ENCODE results near the gene FLOT1.

The FLOT1 gene

DNA sequence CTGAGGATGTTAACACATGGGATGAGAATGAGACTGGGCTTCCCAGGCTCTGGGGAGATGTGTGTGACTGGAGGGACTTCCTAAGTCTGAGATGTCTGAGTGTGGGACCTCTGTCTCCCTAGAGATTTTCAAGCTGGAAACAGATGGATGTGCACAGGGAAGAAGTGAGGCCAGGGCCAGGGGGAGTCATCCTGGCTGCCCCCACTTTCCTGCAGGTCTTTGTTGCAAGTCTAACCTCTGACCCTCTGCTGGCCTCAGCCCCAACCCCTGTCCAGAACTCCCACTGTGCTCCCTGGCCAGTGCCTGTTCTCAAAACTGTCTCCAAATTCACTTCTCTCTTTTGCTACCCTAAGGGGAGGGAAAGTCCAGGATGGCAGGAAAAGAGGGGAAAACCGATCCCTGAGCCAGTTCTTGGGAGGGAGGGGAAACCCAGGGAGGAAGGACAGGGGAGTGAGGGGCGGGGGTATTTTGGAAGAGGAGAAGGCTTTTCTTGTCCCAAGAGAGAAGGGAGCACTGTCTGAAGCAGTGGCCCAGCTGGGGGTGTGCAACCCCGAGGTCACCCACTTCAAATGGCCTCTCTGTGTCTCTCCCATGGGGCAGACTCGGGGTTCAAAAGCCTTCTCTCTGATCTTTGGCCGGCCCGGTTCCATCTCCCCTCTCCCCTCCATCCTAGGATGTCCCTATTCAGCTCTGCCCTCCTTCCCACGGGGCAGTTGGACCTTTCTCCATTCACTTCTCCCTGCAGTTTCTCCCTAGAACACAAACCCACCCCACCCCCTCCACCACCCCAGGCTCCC lies 59.1 kb downstream of the FLOT1 start:
- Mint-ChIP-seq H3K27ac (peak overlapping the region; percentile 88), H3K27me3 (ENCODE audit: low read depth, poor library complexity) (peaks cover 9% of the 10 kb centered on the region), H3K36me3 (ENCODE audit: low read depth) (peaks cover 38% of the 10 kb centered on the region), H3K9me3 (no peaks in the 10 kb centered on the region), H3K4me3 (peak overlapping the region; percentile 87), H3K4me1 (peaks cover 81% of the 10 kb centered on the region)
- peak; percentile 9 for DNase-seq
- no peak for TF ChIP-seq CTCF (IDR thresholded peaks at IDR 0.05)

DNA sequence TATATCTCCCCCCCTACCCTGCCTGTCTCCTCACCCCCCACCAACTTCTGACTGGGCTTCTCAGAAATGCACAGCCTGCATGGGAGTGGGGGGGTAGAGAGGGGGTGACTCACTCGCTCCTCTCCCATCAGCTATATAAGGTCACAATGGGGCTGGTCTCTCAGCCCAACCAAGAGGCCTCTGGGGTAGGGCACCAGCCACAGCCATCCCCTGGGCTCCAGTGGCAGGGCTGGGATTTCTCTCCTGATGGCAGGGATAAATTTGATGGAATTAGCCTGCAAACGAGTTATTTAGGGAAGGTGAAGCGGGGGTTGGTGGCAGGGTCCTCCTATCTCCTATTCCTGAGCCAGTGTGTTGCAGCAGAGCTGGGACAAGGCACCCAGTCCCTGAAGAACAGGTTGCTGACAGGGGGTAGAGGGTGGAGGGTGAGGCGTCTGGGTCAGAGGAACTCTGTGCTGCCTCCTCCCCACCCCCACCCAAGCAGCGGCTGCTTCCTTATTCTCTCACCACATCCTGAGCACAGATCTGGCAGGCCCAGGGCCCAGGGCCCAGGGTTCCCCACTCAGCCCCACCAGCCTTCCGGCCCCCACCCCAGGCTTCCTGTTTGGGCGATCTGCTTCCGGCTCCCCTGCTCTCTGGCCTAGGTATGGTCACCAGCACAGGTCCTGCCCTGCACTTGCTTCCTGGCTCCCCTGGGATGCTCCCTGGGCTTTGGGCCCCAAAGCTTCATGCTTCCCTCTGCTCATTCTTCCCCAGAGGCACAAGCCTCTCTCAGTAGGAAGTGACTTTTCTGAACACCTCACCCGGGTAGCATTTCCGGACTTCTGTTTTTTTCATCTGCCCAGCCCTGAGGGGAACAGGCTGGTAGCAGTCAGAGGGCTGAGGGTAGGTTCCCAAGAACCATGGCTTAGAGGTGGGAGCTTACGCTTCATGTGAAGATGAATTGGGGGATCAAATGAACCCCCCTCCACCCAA lies 60.1 kb downstream of the FLOT1 start:
- Mint-ChIP-seq H3K27me3 (ENCODE audit: low read depth, poor library complexity) (peaks cover 9% of the 10 kb centered on the region), H3K36me3 (ENCODE audit: low read depth) (peaks cover 34% of the 10 kb centered on the region), H3K4me3 (peak overlapping the region; percentile 87), H3K4me1 (peaks cover 71% of the 10 kb centered on the region), H3K9me3 (no peaks in the 10 kb centered on the region), H3K27ac (peak overlapping the region; percentile 88)
- no peak for TF ChIP-seq CTCF (IDR thresholded peaks at IDR 0.05)
- peak; percentile 33 for DNase-seq

GRCh38 chr6:30681766-30682142 lies 60.7 kb downstream of the FLOT1 start:
- Mint-ChIP-seq H3K27ac (no peak overlapping the region), H3K9me3 (no peaks in the 10 kb centered on the region), H3K4me1 (peaks cover 71% of the 10 kb centered on the region), H3K36me3 (ENCODE audit: low read depth) (peaks cover 37% of the 10 kb centered on the region), H3K27me3 (ENCODE audit: low read depth, poor library complexity) (peaks cover 9% of the 10 kb centered on the region), H3K4me3 (peak overlapping the region; percentile 87)
- no peak for TF ChIP-seq CTCF (IDR thresholded peaks at IDR 0.05)
- DNase-seq, result no peak

- peaks cover 56% of the 10 kb centered on the region for H3K4me1 Mint-ChIP-seq
- TF ChIP-seq CTCF (IDR thresholded peaks at IDR 0.05), result no peak
- no peaks in the 10 kb centered on the region for H3K9me3 Mint-ChIP-seq
- peaks cover 9% of the 10 kb centered on the region for H3K27me3 Mint-ChIP-seq (ENCODE audit: low read depth, poor library complexity)
- peak overlapping the region; percentile 21 for H3K4me3 Mint-ChIP-seq
- H3K27ac Mint-ChIP-seq, result no peak overlapping the region
- no peak for DNase-seq
- peaks cover 43% of the 10 kb centered on the region for H3K36me3 Mint-ChIP-seq (ENCODE audit: low read depth)
These were observed 62.5 kb downstream of the FLOT1 start for GRCh38 chr6:30679765-30680535.

DNA sequence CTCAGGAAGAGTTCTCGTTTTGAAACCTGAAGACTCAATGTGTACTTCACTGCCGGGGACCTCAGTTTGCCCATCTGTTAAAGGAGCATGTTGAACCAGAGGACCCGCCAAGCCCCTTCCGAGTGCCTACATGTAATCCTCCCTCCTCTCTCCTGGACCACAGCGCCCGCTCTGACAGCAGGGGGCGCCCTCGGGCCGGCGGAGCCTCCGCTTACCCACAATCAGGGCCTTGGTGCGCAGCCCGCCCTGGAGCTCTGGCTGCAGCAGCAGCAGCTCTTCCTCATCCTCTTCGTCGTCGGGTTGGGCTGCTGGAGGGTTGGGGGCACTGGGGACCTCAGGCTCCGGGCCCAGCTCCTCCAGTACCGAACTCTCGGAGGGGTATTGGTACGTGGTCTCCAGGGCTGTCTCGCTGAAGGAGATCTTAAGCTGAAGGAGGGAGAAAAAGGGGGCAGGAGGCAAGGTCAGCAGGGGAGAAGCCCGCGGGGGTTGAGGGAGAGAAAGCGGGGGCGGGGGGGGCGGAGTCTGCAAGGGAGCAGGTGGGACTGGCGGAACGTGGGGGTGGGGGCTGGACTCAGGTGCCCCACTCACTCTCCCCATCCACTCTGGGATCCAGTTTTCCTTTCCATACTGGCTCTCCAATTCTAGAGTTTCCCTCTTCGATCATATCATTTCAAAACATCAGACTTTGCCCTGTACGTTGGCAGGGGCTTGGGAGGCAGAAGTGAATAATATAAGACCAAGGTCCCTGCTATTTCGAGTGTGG lies 63.3 kb downstream of the FLOT1 start:
- peak; percentile 91 for DNase-seq
- no peak overlapping the region for H3K27ac Mint-ChIP-seq
- peaks cover 9% of the 10 kb centered on the region for H3K27me3 Mint-ChIP-seq (ENCODE audit: low read depth, poor library complexity)
- peak; percentile 93 for TF ChIP-seq CTCF (IDR thresholded peaks at IDR 0.05)
- no peaks in the 10 kb centered on the region for H3K9me3 Mint-ChIP-seq
- peaks cover 49% of the 10 kb centered on the region for H3K4me1 Mint-ChIP-seq
- peaks cover 41% of the 10 kb centered on the region for H3K36me3 Mint-ChIP-seq (ENCODE audit: low read depth)
- H3K4me3 Mint-ChIP-seq, result peak overlapping the region; percentile 54

Data from nephron progenitor cell (in vitro differentiated cells).